Neural cell (in vitro differentiated cells): ENCODE data around the gene DZIP1L.

Experiments
- EZH2 ChIP-seq: fragments of 200-600, 300-800 bp; shearing (Covaris generic), sonication (generic); IDR thresholded peaks from 2 replicates; pipeline ENCODE4 v1.6.1; 2014; ENCODE audit warnings: antibody characterized with exemption, low read length, borderline replicate concordance, mild to moderate bottlenecking; ENCODE audit not compliant: insufficient read depth, poor library complexity, severe bottlenecking
- REST ChIP-seq: IDR thresholded peaks from 2 replicates; pipeline ENCODE4 v1.6.1; 2012; ENCODE audit warnings: borderline replicate concordance
- TF ChIP-seq, protein P1 (sequence below): fragments of 450-650 bp; IDR thresholded peaks from 2 replicates; pipeline ENCODE4 v1.5.1; 2014; ENCODE audit warnings: antibody characterized with exemption, mild to moderate bottlenecking, moderate library complexity; ENCODE audit not compliant: poor library complexity, severe bottlenecking

DNA sequence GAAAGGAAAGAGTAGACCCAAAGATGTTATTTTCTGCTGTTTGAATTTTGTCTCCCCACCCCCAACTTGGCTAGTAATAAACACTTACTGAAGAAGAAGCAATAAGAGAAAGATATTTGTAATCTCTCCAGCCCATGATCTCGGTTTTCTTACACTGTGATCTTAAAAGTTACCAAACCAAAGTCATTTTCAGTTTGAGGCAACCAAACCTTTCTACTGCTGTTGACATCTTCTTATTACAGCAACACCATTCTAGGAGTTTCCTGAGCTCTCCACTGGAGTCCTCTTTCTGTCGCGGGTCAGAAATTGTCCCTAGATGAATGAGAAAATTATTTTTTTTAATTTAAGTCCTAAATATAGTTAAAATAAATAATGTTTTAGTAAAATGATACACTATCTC lies 83.9 kb downstream of the DZIP1L start:
- TF ChIP-seq EZH2 (no peak), REST (no peak)
- TF ChIP-seq, protein P1, sequence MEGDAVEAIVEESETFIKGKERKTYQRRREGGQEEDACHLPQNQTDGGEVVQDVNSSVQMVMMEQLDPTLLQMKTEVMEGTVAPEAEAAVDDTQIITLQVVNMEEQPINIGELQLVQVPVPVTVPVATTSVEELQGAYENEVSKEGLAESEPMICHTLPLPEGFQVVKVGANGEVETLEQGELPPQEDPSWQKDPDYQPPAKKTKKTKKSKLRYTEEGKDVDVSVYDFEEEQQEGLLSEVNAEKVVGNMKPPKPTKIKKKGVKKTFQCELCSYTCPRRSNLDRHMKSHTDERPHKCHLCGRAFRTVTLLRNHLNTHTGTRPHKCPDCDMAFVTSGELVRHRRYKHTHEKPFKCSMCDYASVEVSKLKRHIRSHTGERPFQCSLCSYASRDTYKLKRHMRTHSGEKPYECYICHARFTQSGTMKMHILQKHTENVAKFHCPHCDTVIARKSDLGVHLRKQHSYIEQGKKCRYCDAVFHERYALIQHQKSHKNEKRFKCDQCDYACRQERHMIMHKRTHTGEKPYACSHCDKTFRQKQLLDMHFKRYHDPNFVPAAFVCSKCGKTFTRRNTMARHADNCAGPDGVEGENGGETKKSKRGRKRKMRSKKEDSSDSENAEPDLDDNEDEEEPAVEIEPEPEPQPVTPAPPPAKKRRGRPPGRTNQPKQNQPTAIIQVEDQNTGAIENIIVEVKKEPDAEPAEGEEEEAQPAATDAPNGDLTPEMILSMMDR: no peak
